ENCODE data around the gene CDC42BPB. TPM values are rescaled to one million over a fixed set of nuclear protein-coding genes. Genes with fewer than 3 reads are reported as not detected.
A peak's percentile ranks its signal among the peaks of the same experiment; 100 is the strongest.

The CDC42BPB gene
- total and polyA plus RNA-seq, 2 of the 13 experiments (the other 11 are each of a cell fraction or from before 2014, with no cell fraction given): 19.7 to 32.3 TPM

DNA sequence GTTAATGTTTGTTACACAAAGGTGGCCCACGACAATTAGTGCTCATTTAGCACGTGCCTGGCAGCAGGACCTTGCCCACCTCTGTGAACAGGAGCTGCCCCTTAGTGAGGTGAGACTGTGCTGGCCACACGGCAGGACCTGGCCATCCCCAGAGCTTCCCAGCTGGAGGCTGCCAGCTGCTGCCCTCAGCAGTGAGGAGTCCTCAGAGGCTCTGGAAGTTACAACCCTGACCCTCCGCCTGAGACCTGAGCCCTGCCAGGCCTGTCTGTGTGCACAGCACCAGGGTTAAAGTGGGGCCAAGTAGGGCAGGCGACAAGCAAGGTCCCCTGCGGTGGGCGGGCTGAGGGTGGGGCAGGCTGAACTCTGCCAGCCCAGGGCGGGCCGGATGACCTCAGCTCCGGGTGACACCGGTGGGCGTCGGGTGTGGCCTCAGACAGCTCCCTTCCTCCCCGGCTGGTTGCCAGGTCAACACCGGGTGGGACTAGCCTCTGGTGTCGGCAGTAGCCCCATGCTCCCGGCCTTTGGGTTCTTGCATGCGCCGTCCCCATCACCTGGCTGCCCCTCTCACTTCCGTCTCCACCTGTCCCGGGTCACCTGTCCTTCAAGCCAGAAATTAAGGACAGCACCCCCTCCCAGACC lies 17.5 kb upstream of the CDC42BPB start (continued):
- TF ChIP-seq PLSCR1 (CRISPR knock-in tag; IDR thresholded peaks at IDR 0.05; ENCODE audit: borderline replicate concordance) (no peak), ZSCAN29 (CRISPR knock-in tag; conservative IDR thresholded peaks at IDR 0.05) (no peak), RARA (CRISPR knock-in tag; IDR thresholded peaks at IDR 0.05) (peak; percentile 65), TCF12 (IDR thresholded peaks at IDR 0.05) (no peak), TCF12 (CRISPR knock-in tag; IDR thresholded peaks at IDR 0.05) (no peak), TEAD2 (CRISPR knock-in tag; IDR thresholded peaks at IDR 0.05) (no peak), ZNF354B (CRISPR knock-in tag; IDR thresholded peaks at IDR 0.05) (no peak), ZFP36L2 (CRISPR knock-in tag; IDR thresholded peaks at IDR 0.05) (no peak), MEIS1 (CRISPR knock-in tag; IDR thresholded peaks at IDR 0.05; ENCODE audit: borderline replicate concordance) (no peak), ZNF234 (CRISPR knock-in tag; conservative IDR thresholded peaks at IDR 0.05) (no peak), ZBTB7A (CRISPR knock-in tag; IDR thresholded peaks at IDR 0.05) (no peak), ZNF597 (CRISPR knock-in tag; IDR thresholded peaks at IDR 0.05) (no peak), ZNF563 (CRISPR knock-in tag; IDR thresholded peaks at IDR 0.05) (no peak), ZNF616 (CRISPR knock-in tag; IDR thresholded peaks at IDR 0.05; ENCODE audit: low read depth) (no peak), ZNF331 (CRISPR knock-in tag; IDR thresholded peaks at IDR 0.05) (no peak), ZNF749 (CRISPR knock-in tag; IDR thresholded peaks at IDR 0.05; ENCODE audit: borderline replicate concordance) (no peak), ZNF326 (CRISPR knock-in tag; IDR thresholded peaks at IDR 0.05; ENCODE audit: borderline replicate concordance) (no peak), HOXA7 (CRISPR knock-in tag; IDR thresholded peaks at IDR 0.05) (no peak)
- TF ChIP-seq, protein P1, sequence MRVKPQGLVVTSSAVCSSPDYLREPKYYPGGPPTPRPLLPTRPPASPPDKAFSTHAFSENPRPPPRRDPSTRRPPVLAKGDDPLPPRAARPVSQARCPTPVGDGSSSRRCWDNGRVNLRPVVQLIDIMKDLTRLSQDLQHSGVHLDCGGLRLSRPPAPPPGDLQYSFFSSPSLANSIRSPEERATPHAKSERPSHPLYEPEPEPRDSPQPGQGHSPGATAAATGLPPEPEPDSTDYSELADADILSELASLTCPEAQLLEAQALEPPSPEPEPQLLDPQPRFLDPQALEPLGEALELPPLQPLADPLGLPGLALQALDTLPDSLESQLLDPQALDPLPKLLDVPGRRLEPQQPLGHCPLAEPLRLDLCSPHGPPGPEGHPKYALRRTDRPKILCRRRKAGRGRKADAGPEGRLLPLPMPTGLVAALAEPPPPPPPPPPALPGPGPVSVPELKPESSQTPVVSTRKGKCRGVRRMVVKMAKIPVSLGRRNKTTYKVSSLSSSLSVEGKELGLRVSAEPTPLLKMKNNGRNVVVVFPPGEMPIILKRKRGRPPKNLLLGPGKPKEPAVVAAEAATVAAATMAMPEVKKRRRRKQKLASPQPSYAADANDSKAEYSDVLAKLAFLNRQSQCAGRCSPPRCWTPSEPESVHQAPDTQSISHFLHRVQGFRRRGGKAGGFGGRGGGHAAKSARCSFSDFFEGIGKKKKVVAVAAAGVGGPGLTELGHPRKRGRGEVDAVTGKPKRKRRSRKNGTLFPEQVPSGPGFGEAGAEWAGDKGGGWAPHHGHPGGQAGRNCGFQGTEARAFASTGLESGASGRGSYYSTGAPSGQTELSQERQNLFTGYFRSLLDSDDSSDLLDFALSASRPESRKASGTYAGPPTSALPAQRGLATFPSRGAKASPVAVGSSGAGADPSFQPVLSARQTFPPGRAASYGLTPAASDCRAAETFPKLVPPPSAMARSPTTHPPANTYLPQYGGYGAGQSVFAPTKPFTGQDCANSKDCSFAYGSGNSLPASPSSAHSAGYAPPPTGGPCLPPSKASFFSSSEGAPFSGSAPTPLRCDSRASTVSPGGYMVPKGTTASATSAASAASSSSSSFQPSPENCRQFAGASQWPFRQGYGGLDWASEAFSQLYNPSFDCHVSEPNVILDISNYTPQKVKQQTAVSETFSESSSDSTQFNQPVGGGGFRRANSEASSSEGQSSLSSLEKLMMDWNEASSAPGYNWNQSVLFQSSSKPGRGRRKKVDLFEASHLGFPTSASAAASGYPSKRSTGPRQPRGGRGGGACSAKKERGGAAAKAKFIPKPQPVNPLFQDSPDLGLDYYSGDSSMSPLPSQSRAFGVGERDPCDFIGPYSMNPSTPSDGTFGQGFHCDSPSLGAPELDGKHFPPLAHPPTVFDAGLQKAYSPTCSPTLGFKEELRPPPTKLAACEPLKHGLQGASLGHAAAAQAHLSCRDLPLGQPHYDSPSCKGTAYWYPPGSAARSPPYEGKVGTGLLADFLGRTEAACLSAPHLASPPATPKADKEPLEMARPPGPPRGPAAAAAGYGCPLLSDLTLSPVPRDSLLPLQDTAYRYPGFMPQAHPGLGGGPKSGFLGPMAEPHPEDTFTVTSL (CRISPR knock-in tag; IDR thresholded peaks at IDR 0.05; ENCODE audit: borderline replicate concordance): no peak
- TF ChIP-seq, protein P2, sequence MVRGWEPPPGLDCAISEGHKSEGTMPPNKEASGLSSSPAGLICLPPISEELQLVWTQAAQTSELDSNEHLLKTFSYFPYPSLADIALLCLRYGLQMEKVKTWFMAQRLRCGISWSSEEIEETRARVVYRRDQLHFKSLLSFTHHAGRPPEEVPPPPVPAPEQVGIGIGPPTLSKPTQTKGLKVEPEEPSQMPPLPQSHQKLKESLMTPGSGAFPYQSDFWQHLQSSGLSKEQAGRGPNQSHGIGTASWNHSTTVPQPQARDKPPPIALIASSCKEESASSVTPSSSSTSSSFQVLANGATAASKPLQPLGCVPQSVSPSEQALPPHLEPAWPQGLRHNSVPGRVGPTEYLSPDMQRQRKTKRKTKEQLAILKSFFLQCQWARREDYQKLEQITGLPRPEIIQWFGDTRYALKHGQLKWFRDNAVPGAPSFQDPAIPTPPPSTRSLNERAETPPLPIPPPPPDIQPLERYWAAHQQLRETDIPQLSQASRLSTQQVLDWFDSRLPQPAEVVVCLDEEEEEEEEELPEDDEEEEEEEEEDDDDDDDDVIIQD (CRISPR knock-in tag; IDR thresholded peaks at IDR 0.05; ENCODE audit: low read depth): no peak
